ENCODE results near the gene FOXD2. TPM values are rescaled to one million over a fixed set of nuclear protein-coding genes. Genes with fewer than 3 reads are reported as not detected.

FOXD2 gene
- polyA plus RNA-seq, 3 donors, result 0.03 to 0.11 TPM; not detected in 1

- 97% methylated on average over 3 of the region's 3 CpGs for WGBS (ENCODE audit: insufficient coverage)
- Mint-ChIP-seq H3K9me3 (no peaks in the 10 kb centered on the region), H3K4me3 (no peak overlapping the region), H3K4me1 (peaks cover 6% of the 10 kb centered on the region), H3K36me3 (no peaks in the 10 kb centered on the region), H3K27me3 (ENCODE audit: low read depth in 3 of 3) (peaks cover 3 to 11% (median 7%) of the 10 kb centered on the region in 3 donors), H3K27ac (no peak overlapping the region)
- Histone ChIP-seq H3K27me3 (ENCODE audit: control insufficient read depth in 2 of 2, insufficient read depth in 2 of 2, low read length in 2 of 2) (no peaks in the 10 kb centered on the region), H3K4me2 (replicated peaks; ENCODE audit: extremely low read depth, low read length, poor library complexity, severe bottlenecking) (no peak overlapping the region), H3K4me3 (replicated peaks in 1 of 3; ENCODE audit: low read depth in 2 of 3, low read length in 3 of 3) (no peak overlapping the region), H3K9me3 (replicated peaks in 1 of 2; ENCODE audit: control insufficient read depth in 1 of 2, insufficient read depth in 1 of 2, low read length in 2 of 2) (no peaks in the 10 kb centered on the region), H3K36me3 (replicated peaks in 1 of 2; ENCODE audit: control insufficient read depth in 1 of 2, insufficient read depth in 2 of 2, low read length in 2 of 2) (no peaks in the 10 kb centered on the region), H3K9ac (ENCODE audit: insufficient read depth, low read length, poor library complexity, severe bottlenecking) (no peak overlapping the region), H4K20me1 (ENCODE audit: insufficient read depth, low read length) (no peaks in the 10 kb centered on the region), H3K4me1 (ENCODE audit: control insufficient read depth in 1 of 2, insufficient read depth in 2 of 2, low read length in 2 of 2) (no peaks in the 10 kb centered on the region), H3K79me2 (ENCODE audit: insufficient read depth, low read length) (no peaks in the 10 kb centered on the region), H3K27ac (ENCODE audit: low read depth in 1 of 2, low read length in 2 of 2) (no peak overlapping the region), H2AFZ (ENCODE audit: insufficient read depth, low read depth, low read length, poor library complexity, severe bottlenecking) (no peak overlapping the region)
- TF ChIP-seq, protein P1, sequence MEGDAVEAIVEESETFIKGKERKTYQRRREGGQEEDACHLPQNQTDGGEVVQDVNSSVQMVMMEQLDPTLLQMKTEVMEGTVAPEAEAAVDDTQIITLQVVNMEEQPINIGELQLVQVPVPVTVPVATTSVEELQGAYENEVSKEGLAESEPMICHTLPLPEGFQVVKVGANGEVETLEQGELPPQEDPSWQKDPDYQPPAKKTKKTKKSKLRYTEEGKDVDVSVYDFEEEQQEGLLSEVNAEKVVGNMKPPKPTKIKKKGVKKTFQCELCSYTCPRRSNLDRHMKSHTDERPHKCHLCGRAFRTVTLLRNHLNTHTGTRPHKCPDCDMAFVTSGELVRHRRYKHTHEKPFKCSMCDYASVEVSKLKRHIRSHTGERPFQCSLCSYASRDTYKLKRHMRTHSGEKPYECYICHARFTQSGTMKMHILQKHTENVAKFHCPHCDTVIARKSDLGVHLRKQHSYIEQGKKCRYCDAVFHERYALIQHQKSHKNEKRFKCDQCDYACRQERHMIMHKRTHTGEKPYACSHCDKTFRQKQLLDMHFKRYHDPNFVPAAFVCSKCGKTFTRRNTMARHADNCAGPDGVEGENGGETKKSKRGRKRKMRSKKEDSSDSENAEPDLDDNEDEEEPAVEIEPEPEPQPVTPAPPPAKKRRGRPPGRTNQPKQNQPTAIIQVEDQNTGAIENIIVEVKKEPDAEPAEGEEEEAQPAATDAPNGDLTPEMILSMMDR (IDR thresholded peaks at IDR 0.05), result no peak
- intact Hi-C loops (cut with micrococcal nuclease), result no loop called here
- no peak for DNase-seq
Observed at GRCh38 chr1:47481936-47482335, 44.1 kb downstream of the FOXD2 start.

DNA sequence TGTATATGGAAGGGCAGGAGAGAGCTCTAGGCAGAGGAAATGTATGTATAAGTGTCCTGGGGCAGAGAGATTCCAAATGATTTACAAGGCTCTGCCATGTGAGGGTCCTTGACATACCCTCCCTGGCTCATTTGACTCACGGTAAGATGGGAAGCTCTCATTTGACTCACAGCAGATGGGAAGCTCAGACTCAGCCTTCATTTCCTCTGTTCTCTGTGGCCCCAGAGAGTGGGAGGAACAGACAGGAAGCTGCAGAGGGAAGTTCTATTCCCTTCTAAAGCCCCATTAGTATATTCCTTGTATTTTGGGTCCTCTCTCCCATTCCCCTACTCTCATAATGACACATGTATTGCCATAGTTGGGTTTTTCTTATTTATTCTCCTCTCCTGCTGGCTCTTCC, 44.9 kb downstream of the FOXD2 start:
- Histone ChIP-seq H3K36me3 (replicated peaks in 1 of 2; ENCODE audit: control insufficient read depth in 1 of 2, insufficient read depth in 2 of 2, low read length in 2 of 2) (no peaks in the 10 kb centered on the region), H3K4me1 (ENCODE audit: control insufficient read depth in 1 of 2, insufficient read depth in 2 of 2, low read length in 2 of 2) (no peaks in the 10 kb centered on the region), H3K4me2 (replicated peaks; ENCODE audit: extremely low read depth, low read length, poor library complexity, severe bottlenecking) (no peak overlapping the region), H3K9me3 (replicated peaks in 1 of 2; ENCODE audit: control insufficient read depth in 1 of 2, insufficient read depth in 1 of 2, low read length in 2 of 2) (no peaks in the 10 kb centered on the region), H3K27me3 (ENCODE audit: control insufficient read depth in 2 of 2, insufficient read depth in 2 of 2, low read length in 2 of 2) (no peaks in the 10 kb centered on the region), H4K20me1 (ENCODE audit: insufficient read depth, low read length) (no peaks in the 10 kb centered on the region), H3K4me3 (replicated peaks in 1 of 3; ENCODE audit: low read depth in 2 of 3, low read length in 3 of 3) (no peak overlapping the region), H3K79me2 (ENCODE audit: insufficient read depth, low read length) (no peaks in the 10 kb centered on the region), H3K9ac (ENCODE audit: insufficient read depth, low read length, poor library complexity, severe bottlenecking) (no peak overlapping the region), H3K27ac (ENCODE audit: low read depth in 1 of 2, low read length in 2 of 2) (no peak overlapping the region), H2AFZ (ENCODE audit: insufficient read depth, low read depth, low read length, poor library complexity, severe bottlenecking) (no peak overlapping the region)
- Mint-ChIP-seq H3K27me3 (ENCODE audit: low read depth in 3 of 3) (peaks cover 3 to 11% (median 7%) of the 10 kb centered on the region in 3 donors), H3K27ac (no peak overlapping the region), H3K36me3 (no peaks in the 10 kb centered on the region), H3K9me3 (no peaks in the 10 kb centered on the region), H3K4me1 (peaks cover 6% of the 10 kb centered on the region), H3K4me3 (no peak overlapping the region)
- DNase-seq, result no peak
- TF ChIP-seq, protein P1 (IDR thresholded peaks at IDR 0.05), result no peak
- intact Hi-C loops (cut with micrococcal nuclease), result no loop called here
- no CpG with 5 or more reads among the region's 1 CpG for WGBS (ENCODE audit: insufficient coverage)
